Fibroblast of lung (primary cell): ENCODE results near the gene MTF2. TPM values are rescaled to one million over a fixed set of nuclear protein-coding genes. Genes with fewer than 3 reads are reported as not detected.

Source experiments
- DNase-seq, 2 donors: peaks; one replicate each; pipeline versions ENCODE4 v3.0.0 to v3.0.0-alpha.2; 2010; ENCODE audit warnings: low read depth in 2 of 2
- H2AFZ ChIP-seq: 2 replicates; pipeline ENCODE4 v1.5.1; 2012; ENCODE audit warnings: low read length, control low read depth, inconsistent platforms
- H3K27ac ChIP-seq: 2 replicates; pipeline ENCODE4 v1.5.1; 2011; ENCODE audit warnings: low read length, control low read depth; ENCODE audit not compliant: insufficient read depth
- H3K27me3 ChIP-seq: 2 replicates; pipeline ENCODE4 v1.5.1; 2011; ENCODE audit warnings: mild to moderate bottlenecking, low read length; ENCODE audit not compliant: control insufficient read depth, insufficient read depth
- H3K36me3 ChIP-seq: 2 replicates; pipeline ENCODE4 v1.5.1; 2011; ENCODE audit warnings: low read length; ENCODE audit not compliant: control insufficient read depth, insufficient read depth
- H3K4me1 ChIP-seq: 2 replicates; pipeline ENCODE4 v1.5.1; 2011; ENCODE audit warnings: low read length; ENCODE audit not compliant: control insufficient read depth, insufficient read depth; ENCODE audit errors: extremely low read depth
- H3K4me2 ChIP-seq: 2 replicates; pipeline ENCODE4 v1.5.1; 2011; ENCODE audit warnings: low read length, control low read depth; ENCODE audit not compliant: insufficient read depth; ENCODE audit errors: extremely low read depth
- H3K4me3 ChIP-seq, 4 experiments: fragments of 200-600 bp in 1 of 4; sonication (generic) in 1 of 4; replicated peaks in 1 of 4; 2 replicates each; pipeline ENCODE4 v1.5.1; 2011 to 2016; ENCODE audit warnings: low read length in 4 of 4, low read depth in 3 of 4, mild to moderate bottlenecking in 3 of 4, control low read depth in 2 of 4, inconsistent platforms in 1 of 4, mixed read lengths in 1 of 4; ENCODE audit not compliant: insufficient read depth in 1 of 4; ENCODE audit errors: control extremely low read depth in 1 of 4
- H3K79me2 ChIP-seq: 2 replicates; pipeline ENCODE4 v1.5.1; 2012; ENCODE audit warnings: mild to moderate bottlenecking, low read length, inconsistent platforms; ENCODE audit not compliant: control insufficient read depth, insufficient read depth
- H3K9ac ChIP-seq: 2 replicates; pipeline ENCODE4 v1.5.1; 2011; ENCODE audit warnings: mild to moderate bottlenecking, low read length, control low read depth; ENCODE audit not compliant: insufficient read depth
- H3K9me3 ChIP-seq: 2 replicates; pipeline ENCODE4 v1.5.1; 2012; ENCODE audit warnings: low read depth, low read length; ENCODE audit not compliant: control insufficient read depth, insufficient read depth
- H4K20me1 ChIP-seq: 2 replicates; pipeline ENCODE4 v1.5.1; 2011; ENCODE audit warnings: low read length; ENCODE audit not compliant: control insufficient read depth, insufficient read depth; ENCODE audit errors: extremely low read depth
- EZH2 ChIP-seq: IDR thresholded peaks from 2 replicates; pipeline ENCODE4 v1.5.1; 2012; ENCODE audit warnings: low read length, control low read depth, mild to moderate bottlenecking; ENCODE audit errors: missing control alignments
- polyA plus RNA-seq, 2 donors: library from polyadenylated mRNA; depleted of rRNA in 1 of 2; stranded (reverse) in 1 of 2; unstranded in 1 of 2; fragments of >200 nt; gene quantifications; 2 replicates each; pipeline ENCODE4 v1.2.1, GENCODE V29; 2011 to 2012; ENCODE audit warnings: missing spikeins in 1 of 2
- total RNA-seq: library from RNA; depleted of rRNA; stranded (reverse); fragments of >200 nt; gene quantifications from 2 replicates; pipeline ENCODE4 v1.2.1, GENCODE V29; 2014
- TF ChIP-seq, protein P1 (sequence below), 2 donors: IDR thresholded peaks in 1 of 2; conservative IDR thresholded peaks in 1 of 2; 1 replicate in 1 of 2; 2 replicates in 1 of 2; pipeline ENCODE4 v1.5.1; 2011 to 2012; ENCODE audit warnings: low read length in 2 of 2, control low read depth in 1 of 2, inconsistent platforms in 1 of 2, low read depth in 1 of 2, mild to moderate bottlenecking in 1 of 2

MTF2 gene
- total and polyA plus RNA-seq, 2 donors (not counting 1 experiment from before 2014, with no cell fraction given) = 8.6 to 8.9 TPM

DNA sequence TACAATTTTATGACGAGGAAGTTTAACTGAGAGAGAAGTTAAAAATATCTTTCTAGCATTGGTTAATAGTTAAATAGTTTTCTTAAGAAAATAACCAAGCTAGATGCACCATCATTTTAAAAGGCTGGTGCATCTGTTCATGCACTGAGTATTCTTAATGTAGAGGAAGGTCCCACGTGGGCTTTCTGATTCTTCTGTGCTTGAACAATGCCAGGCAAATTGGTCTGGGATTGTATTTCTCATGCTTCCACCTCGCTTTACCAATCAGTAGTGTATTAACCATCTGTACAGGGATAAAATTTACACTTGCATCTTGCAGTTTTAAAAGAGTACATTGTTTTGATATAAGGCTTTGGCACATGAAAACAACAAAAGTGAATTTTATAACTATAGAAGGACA is 47.4 kb upstream of the MTF2 start:
- Histone ChIP-seq H4K20me1 (no peaks in the 10 kb centered on the region), H3K9me3 (no peaks in the 10 kb centered on the region), H3K79me2 (no peaks in the 10 kb centered on the region), H3K27ac (no peak overlapping the region), H3K4me2 (no peak overlapping the region), H3K27me3 (peaks cover 13% of the 10 kb centered on the region), H3K4me1 (no peaks in the 10 kb centered on the region), H2AFZ (no peak overlapping the region), H3K4me3 (no peak overlapping the region), H3K9ac (no peak overlapping the region), H3K36me3 (no peaks in the 10 kb centered on the region)
- DNase-seq = no peak
- TF ChIP-seq, protein P1, sequence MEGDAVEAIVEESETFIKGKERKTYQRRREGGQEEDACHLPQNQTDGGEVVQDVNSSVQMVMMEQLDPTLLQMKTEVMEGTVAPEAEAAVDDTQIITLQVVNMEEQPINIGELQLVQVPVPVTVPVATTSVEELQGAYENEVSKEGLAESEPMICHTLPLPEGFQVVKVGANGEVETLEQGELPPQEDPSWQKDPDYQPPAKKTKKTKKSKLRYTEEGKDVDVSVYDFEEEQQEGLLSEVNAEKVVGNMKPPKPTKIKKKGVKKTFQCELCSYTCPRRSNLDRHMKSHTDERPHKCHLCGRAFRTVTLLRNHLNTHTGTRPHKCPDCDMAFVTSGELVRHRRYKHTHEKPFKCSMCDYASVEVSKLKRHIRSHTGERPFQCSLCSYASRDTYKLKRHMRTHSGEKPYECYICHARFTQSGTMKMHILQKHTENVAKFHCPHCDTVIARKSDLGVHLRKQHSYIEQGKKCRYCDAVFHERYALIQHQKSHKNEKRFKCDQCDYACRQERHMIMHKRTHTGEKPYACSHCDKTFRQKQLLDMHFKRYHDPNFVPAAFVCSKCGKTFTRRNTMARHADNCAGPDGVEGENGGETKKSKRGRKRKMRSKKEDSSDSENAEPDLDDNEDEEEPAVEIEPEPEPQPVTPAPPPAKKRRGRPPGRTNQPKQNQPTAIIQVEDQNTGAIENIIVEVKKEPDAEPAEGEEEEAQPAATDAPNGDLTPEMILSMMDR (conservative IDR thresholded peaks at IDR 0.05 in 1 of 2, IDR thresholded peaks at IDR 0.05 in 1 of 2; ENCODE audit: low read depth in 1 of 2, low read length in 2 of 2) = no peak
- no peak for TF ChIP-seq EZH2

DNA sequence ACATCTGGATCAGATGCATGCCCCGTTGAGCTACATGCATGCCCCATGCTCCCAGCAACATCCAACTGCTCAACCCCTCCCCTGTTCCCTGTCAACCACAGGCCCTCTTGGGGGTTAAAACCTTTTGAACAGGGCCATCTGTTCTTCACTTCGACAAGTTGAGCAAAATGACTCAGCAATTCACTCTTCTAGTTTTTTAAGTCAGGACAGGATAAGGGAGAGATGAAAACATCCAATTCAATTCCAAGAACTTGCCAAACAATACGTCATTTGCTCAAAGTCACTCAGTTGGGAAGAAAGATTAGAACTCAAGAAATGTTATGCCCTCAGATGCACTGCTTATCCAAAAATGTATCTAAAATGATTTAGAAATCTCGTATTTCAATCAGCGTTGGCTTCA is 46.1 kb upstream of the MTF2 start:
- peaks cover 8% of the 10 kb centered on the region for H3K27me3 ChIP-seq
- no peaks in the 10 kb centered on the region for H4K20me1 ChIP-seq
- no peak for DNase-seq
- no peak overlapping the region for H2AFZ ChIP-seq
- no peaks in the 10 kb centered on the region for H3K9me3 ChIP-seq
- H3K79me2 ChIP-seq = no peaks in the 10 kb centered on the region
- H3K4me2 ChIP-seq = no peak overlapping the region
- H3K27ac ChIP-seq = no peak overlapping the region
- H3K9ac ChIP-seq = no peak overlapping the region
- H3K4me1 ChIP-seq = no peaks in the 10 kb centered on the region
- H3K4me3 ChIP-seq = no peak overlapping the region
- TF ChIP-seq, protein P1 (conservative IDR thresholded peaks at IDR 0.05 in 1 of 2, IDR thresholded peaks at IDR 0.05 in 1 of 2; ENCODE audit: low read depth in 1 of 2, low read length in 2 of 2) = no peak
- no peak for TF ChIP-seq EZH2
- H3K36me3 ChIP-seq = no peaks in the 10 kb centered on the region

DNA sequence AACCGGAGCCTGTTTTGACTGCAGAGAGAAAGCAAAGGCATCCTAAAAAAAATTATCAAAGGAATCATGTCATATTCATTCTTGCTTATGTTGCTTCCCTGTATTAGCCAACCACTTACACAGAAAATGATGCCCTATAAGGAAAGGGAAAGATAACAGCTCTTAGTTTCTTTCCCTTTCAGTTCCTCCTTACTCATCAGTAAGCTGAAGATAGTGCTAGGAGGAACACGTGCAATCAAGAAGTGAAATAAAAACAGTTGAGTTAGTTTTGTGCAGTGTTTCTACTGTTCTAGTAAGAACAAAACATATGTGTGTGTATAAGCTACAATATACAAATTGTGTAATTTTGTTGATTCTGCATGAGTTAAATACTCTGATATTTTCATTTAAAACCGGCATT is 45.3 kb upstream of the MTF2 start:
- no peak for DNase-seq

More for the DNA sequence above, 45.3 kb upstream of the MTF2 start:
- Histone ChIP-seq H3K4me1 (no peaks in the 10 kb centered on the region), H4K20me1 (no peaks in the 10 kb centered on the region), H3K9me3 (no peaks in the 10 kb centered on the region), H3K36me3 (no peaks in the 10 kb centered on the region), H3K27me3 (peaks cover 7% of the 10 kb centered on the region), H3K4me3 (no peak overlapping the region), H3K4me2 (no peak overlapping the region), H3K27ac (no peak overlapping the region), H3K9ac (no peak overlapping the region), H2AFZ (no peak overlapping the region), H3K79me2 (no peaks in the 10 kb centered on the region)
- TF ChIP-seq, protein P1 (conservative IDR thresholded peaks at IDR 0.05 in 1 of 2, IDR thresholded peaks at IDR 0.05 in 1 of 2; ENCODE audit: low read depth in 1 of 2, low read length in 2 of 2) = no peak
- no peak for TF ChIP-seq EZH2
